Measurements from ENCODE around the gene EVPL.

DNA sequence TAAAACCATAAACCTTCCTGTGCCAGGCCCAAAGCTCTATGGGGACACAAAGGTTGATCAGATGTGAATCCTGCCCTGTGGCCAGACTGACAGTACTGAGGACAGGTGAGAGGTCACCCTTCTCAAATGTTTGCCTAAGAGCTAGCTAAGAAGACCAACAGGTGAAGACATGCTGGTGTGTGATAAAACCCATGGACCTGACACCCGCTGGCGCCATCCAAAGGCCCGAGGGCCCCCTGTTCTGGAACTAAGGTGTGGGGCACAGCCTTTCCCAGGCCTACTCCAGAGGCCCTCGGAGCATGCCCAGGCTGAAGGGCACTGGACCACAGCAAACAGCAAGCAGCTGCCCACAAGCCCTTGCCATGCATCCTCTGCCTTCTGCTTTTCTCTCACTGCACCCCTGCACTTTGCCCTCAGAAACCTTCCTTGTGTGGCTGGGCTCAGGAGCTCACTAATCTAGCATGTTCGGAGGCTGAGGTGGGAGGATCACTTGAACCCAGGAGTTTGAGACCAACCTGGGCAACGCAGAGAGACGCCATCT is 31.7 kb downstream of the EVPL start:
- no peak for TF ChIP-seq SIN3A (IDR thresholded peaks at IDR 0.05; ENCODE audit: borderline replicate concordance, low read depth, low read length)
- no peak for TF ChIP-seq ZNF484 (CRISPR knock-in tag; IDR thresholded peaks at IDR 0.05; ENCODE audit: borderline replicate concordance, low read depth)
- TF ChIP-seq EP300 (IDR thresholded peaks at IDR 0.05; ENCODE audit: low read depth in 2 of 2, low read length in 2 of 2): peak in 1 of 2 experiments; percentile 16; a peak in 1 of 4 replicates
- TF ChIP-seq EP300 (CRISPR knock-in tag; IDR thresholded peaks at IDR 0.05; ENCODE audit: borderline replicate concordance): no peak
- TF ChIP-seq JUN (CRISPR knock-in tag; IDR thresholded peaks at IDR 0.05): no peak
- TF ChIP-seq ZNF670 (CRISPR knock-in tag; IDR thresholded peaks at IDR 0.05; ENCODE audit: borderline replicate concordance): no peak
- no peak for TF ChIP-seq YY1 (IDR thresholded peaks at IDR 0.05; ENCODE audit: insufficient read depth, insufficient replicate concordance, low read depth, low read length)
- TF ChIP-seq REXO4 (CRISPR knock-in tag; IDR thresholded peaks at IDR 0.05; ENCODE audit: borderline replicate concordance): no peak

Data from HepG2 (cell line).